Fibroblast of lung (primary cell): ENCODE measurements around the gene ARL10. TPM values are rescaled to one million over a fixed set of nuclear protein-coding genes. Genes with fewer than 3 reads are reported as not detected.

ENCODE experiments used
- DNase-seq, 2 donors: peaks; one replicate each; pipeline versions ENCODE4 v3.0.0 to v3.0.0-alpha.2; 2010; ENCODE audit warnings: low read depth in 2 of 2
- H2AFZ ChIP-seq: 2 replicates; pipeline ENCODE4 v1.5.1; 2012; ENCODE audit warnings: low read length, control low read depth, inconsistent platforms
- H3K27ac ChIP-seq: 2 replicates; pipeline ENCODE4 v1.5.1; 2011; ENCODE audit warnings: low read length, control low read depth; ENCODE audit not compliant: insufficient read depth
- H3K27me3 ChIP-seq: 2 replicates; pipeline ENCODE4 v1.5.1; 2011; ENCODE audit warnings: mild to moderate bottlenecking, low read length; ENCODE audit not compliant: control insufficient read depth, insufficient read depth
- H3K36me3 ChIP-seq: 2 replicates; pipeline ENCODE4 v1.5.1; 2011; ENCODE audit warnings: low read length; ENCODE audit not compliant: control insufficient read depth, insufficient read depth
- H3K4me1 ChIP-seq: 2 replicates; pipeline ENCODE4 v1.5.1; 2011; ENCODE audit warnings: low read length; ENCODE audit not compliant: control insufficient read depth, insufficient read depth; ENCODE audit errors: extremely low read depth
- H3K4me2 ChIP-seq: 2 replicates; pipeline ENCODE4 v1.5.1; 2011; ENCODE audit warnings: low read length, control low read depth; ENCODE audit not compliant: insufficient read depth; ENCODE audit errors: extremely low read depth
- H3K4me3 ChIP-seq, 4 experiments: fragments of 200-600 bp in 1 of 4; sonication (generic) in 1 of 4; replicated peaks in 1 of 4; 2 replicates each; pipeline ENCODE4 v1.5.1; 2011 to 2016; ENCODE audit warnings: low read length in 4 of 4, low read depth in 3 of 4, mild to moderate bottlenecking in 3 of 4, control low read depth in 2 of 4, inconsistent platforms in 1 of 4, mixed read lengths in 1 of 4; ENCODE audit not compliant: insufficient read depth in 1 of 4; ENCODE audit errors: control extremely low read depth in 1 of 4
- H3K79me2 ChIP-seq: 2 replicates; pipeline ENCODE4 v1.5.1; 2012; ENCODE audit warnings: mild to moderate bottlenecking, low read length, inconsistent platforms; ENCODE audit not compliant: control insufficient read depth, insufficient read depth
- H3K9ac ChIP-seq: 2 replicates; pipeline ENCODE4 v1.5.1; 2011; ENCODE audit warnings: mild to moderate bottlenecking, low read length, control low read depth; ENCODE audit not compliant: insufficient read depth
- H3K9me3 ChIP-seq: 2 replicates; pipeline ENCODE4 v1.5.1; 2012; ENCODE audit warnings: low read depth, low read length; ENCODE audit not compliant: control insufficient read depth, insufficient read depth
- H4K20me1 ChIP-seq: 2 replicates; pipeline ENCODE4 v1.5.1; 2011; ENCODE audit warnings: low read length; ENCODE audit not compliant: control insufficient read depth, insufficient read depth; ENCODE audit errors: extremely low read depth
- EZH2 ChIP-seq: IDR thresholded peaks from 2 replicates; pipeline ENCODE4 v1.5.1; 2012; ENCODE audit warnings: low read length, control low read depth, mild to moderate bottlenecking; ENCODE audit errors: missing control alignments
- polyA minus RNA-seq: library from RNA; depleted of rRNA, polyadenylated mRNA; stranded (reverse); fragments of >200 nt; gene quantifications from 2 replicates; pipeline ENCODE4 v1.2.3, GENCODE V29; 2011; ENCODE audit warnings: low replicate concordance
- polyA plus RNA-seq, 2 donors: library from polyadenylated mRNA; depleted of rRNA in 1 of 2; stranded (reverse) in 1 of 2; unstranded in 1 of 2; fragments of >200 nt; gene quantifications; 2 replicates each; pipeline ENCODE4 v1.2.1, GENCODE V29; 2011 to 2012; ENCODE audit warnings: missing spikeins in 1 of 2
- total RNA-seq: library from RNA; depleted of rRNA; stranded (reverse); fragments of >200 nt; gene quantifications from 2 replicates; pipeline ENCODE4 v1.2.1, GENCODE V29; 2014
- TF ChIP-seq, protein P1 (sequence below), 2 donors: IDR thresholded peaks in 1 of 2; conservative IDR thresholded peaks in 1 of 2; 1 replicate in 1 of 2; 2 replicates in 1 of 2; pipeline ENCODE4 v1.5.1; 2011 to 2012; ENCODE audit warnings: low read length in 2 of 2, control low read depth in 1 of 2, inconsistent platforms in 1 of 2, low read depth in 1 of 2, mild to moderate bottlenecking in 1 of 2

The ARL10 gene, protein sequence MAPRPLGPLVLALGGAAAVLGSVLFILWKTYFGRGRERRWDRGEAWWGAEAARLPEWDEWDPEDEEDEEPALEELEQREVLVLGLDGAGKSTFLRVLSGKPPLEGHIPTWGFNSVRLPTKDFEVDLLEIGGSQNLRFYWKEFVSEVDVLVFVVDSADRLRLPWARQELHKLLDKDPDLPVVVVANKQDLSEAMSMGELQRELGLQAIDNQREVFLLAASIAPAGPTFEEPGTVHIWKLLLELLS
- total RNA-seq (9.8 and 11.1 TPM in 2 replicates), polyA plus RNA-seq (3.0 and 3.4 TPM in 2 replicates), polyA minus RNA-seq (4.2 and 5.2 TPM in 2 replicates)
- polyA plus RNA-seq (2012), result 2.7 and 3.8 TPM in 2 replicates

GRCh38 chr5:176365351-176366231 lies at the start of gene ARL10:
ARL10 (plus strand) TSS chr5:176365487; CDS start chr5:176365564, 77 bp downstream.
- H3K9me3 ChIP-seq, result no peaks in the 10 kb centered on the region
- H3K9ac ChIP-seq, result peak within 1 kb of the TSS; percentile 82
- no peaks in the 10 kb centered on the region for H3K27me3 ChIP-seq
- H4K20me1 ChIP-seq, result no peaks in the 10 kb centered on the region
- peaks cover 2% of the 10 kb centered on the region for H3K4me1 ChIP-seq
- H3K4me2 ChIP-seq, result peak within 1 kb of the TSS; percentile 92
- H3K79me2 ChIP-seq, result peaks cover 9% of the 10 kb centered on the region
- peak within 1 kb of the TSS; percentile 89 for H2AFZ ChIP-seq
- H3K36me3 ChIP-seq, result no peaks in the 10 kb centered on the region
- DNase-seq, result peak; percentile 47 to 72
- peak within 1 kb of the TSS; percentile 57 for H3K27ac ChIP-seq
- TF ChIP-seq EZH2, result no peak
- TF ChIP-seq, protein P1, sequence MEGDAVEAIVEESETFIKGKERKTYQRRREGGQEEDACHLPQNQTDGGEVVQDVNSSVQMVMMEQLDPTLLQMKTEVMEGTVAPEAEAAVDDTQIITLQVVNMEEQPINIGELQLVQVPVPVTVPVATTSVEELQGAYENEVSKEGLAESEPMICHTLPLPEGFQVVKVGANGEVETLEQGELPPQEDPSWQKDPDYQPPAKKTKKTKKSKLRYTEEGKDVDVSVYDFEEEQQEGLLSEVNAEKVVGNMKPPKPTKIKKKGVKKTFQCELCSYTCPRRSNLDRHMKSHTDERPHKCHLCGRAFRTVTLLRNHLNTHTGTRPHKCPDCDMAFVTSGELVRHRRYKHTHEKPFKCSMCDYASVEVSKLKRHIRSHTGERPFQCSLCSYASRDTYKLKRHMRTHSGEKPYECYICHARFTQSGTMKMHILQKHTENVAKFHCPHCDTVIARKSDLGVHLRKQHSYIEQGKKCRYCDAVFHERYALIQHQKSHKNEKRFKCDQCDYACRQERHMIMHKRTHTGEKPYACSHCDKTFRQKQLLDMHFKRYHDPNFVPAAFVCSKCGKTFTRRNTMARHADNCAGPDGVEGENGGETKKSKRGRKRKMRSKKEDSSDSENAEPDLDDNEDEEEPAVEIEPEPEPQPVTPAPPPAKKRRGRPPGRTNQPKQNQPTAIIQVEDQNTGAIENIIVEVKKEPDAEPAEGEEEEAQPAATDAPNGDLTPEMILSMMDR (conservative IDR thresholded peaks at IDR 0.05 in 1 of 2, IDR thresholded peaks at IDR 0.05 in 1 of 2; ENCODE audit: low read depth in 1 of 2, low read length in 2 of 2), result no peak
- H3K4me3 ChIP-seq, result peak within 1 kb of the TSS; percentile 55 to 74 (median 69)

DNA sequence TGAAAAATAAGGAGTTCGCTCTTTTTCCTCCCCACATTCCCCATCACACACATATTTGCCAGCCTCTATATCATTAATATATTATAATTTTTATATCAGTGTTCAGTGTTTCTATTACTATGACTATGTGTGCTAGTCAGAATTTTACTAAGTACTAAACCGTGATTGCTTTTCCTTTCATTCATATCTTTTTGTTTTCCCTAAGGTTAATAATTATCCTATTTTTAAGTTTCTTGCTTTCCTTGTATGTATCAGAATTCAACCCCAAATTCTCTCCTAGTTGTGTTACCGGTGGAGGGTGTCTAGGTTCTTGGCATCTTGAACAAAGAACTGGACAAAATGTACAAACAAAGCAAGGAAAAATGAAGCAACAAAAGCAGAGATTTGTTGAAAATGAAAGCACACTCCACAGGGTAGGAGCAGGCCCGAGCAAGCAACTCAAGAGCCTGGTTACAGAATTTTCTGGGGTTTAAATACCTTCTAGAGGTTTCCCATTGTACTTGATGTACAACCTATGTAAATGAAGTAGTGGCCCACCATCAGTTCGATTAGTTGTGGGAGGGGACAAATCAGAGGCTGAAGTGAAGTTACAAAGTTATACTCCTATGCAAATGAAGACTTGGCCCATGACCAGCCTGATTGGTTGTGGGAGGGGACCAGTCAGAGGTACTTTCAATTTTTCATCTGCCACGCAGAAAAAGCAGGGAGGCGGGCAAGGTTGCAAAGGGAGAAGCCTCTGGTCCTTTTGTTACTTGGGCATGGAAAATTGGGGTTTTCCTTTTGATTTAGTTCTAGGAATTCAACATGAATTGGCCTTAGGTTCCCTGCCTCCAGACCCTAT lies 47.5 kb upstream of the ARL10 start:
- Histone ChIP-seq H3K36me3 (no peaks in the 10 kb centered on the region), H3K4me1 (no peaks in the 10 kb centered on the region), H4K20me1 (no peaks in the 10 kb centered on the region), H3K4me3 (no peak overlapping the region), H2AFZ (no peak overlapping the region), H3K27ac (no peak overlapping the region), H3K27me3 (no peaks in the 10 kb centered on the region), H3K4me2 (no peak overlapping the region), H3K79me2 (no peaks in the 10 kb centered on the region), H3K9me3 (no peaks in the 10 kb centered on the region), H3K9ac (no peak overlapping the region)
- TF ChIP-seq, protein P1 (conservative IDR thresholded peaks at IDR 0.05 in 1 of 2, IDR thresholded peaks at IDR 0.05 in 1 of 2; ENCODE audit: low read depth in 1 of 2, low read length in 2 of 2), result no peak
- no peak for TF ChIP-seq EZH2
- no peak for DNase-seq
